Hematopoietic multipotent progenitor cell treated with erythropoietin and hydrocortisone succinate and interleukin-3 and kit ligand, for 15 days (in vitro differentiated cells): ENCODE measurements around the gene VPS35L.
"Not testable (repeated sequence)": the region's sequence is repeated elsewhere in the genome, so short reads cannot be mapped to it uniquely, and the experiment has no call there.

Source experiments
- DNase-seq: peaks from one replicate; pipeline ENCODE4 v3.0.0-alpha.2; 2015; ENCODE audit warnings: low spot score

VPS35L gene

DNA sequence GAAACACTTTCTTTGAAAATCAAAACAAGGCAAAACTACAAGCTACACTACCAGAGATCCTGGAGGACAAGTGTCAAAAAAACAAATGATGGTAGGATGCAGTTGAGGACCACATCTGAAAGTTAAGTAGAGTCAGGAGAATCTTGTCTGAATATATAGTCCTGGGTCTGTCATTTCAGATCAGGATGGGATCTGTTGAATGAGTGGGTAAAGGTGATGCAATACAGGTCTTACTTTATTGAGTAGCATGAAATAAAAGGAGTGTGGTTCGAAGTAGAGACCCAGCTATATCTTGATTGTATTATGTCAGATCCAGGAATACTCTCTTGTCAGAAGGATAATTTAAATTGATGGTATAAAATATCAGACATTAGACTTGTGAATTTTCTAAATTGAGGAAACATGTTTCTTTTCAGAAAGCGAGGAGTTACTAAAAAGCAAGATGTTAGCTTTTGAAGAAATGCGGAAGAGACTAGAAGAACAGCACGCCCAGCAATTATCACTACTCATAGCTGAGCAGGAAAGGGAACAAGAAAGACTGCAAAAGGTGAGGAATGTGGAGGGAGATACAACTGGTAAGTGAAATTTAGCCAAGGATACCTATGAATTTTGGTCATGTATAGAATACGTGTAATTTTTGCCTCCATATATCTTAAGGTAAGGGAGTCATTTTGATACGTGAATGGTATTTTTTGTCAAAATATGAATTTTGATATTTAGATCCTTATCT is 15.1 kb upstream of the VPS35L start:
- no peak for DNase-seq

GRCh38 chr16:19542138-19542821 is 13.2 kb upstream of the VPS35L start:
- DNase-seq = no peak

DNA sequence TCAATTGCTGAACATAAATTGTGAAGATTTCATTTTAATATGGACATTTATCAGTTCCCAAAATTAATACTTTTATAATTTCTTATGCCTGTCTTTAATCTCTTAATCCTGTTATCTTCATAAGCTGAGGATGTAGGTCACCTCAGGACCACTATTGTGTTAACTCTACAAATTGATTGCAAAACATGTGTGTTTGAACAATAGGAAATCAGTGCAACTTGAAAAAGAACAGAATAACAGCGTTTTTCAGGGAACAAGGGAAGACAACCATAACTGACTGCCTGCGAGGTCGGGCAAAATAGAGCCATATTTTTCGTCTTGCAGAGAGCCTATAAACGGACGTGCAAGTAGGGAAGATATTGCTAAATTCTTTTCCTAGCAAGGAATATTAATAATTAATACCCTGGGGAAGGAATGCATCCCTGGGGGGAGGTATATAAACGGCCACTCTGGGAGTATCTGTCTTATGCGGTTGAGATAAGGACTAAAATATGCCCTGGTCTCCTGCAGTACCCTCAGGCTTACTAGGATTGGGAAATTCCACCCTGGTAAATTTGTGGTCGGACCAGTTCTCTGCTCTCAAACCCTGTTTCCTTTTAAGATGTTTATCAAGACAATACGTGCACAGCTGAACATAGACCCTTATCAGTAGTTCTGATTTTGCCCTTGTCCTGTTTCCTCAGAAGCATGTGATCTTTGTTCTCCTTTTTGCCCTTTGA is 12.1 kb upstream of the VPS35L start:
- not testable (repeated sequence) for DNase-seq

- no peak for DNase-seq
Observed at GRCh38 chr16:19548144-19548543, 7.4 kb upstream of the VPS35L start.

DNA sequence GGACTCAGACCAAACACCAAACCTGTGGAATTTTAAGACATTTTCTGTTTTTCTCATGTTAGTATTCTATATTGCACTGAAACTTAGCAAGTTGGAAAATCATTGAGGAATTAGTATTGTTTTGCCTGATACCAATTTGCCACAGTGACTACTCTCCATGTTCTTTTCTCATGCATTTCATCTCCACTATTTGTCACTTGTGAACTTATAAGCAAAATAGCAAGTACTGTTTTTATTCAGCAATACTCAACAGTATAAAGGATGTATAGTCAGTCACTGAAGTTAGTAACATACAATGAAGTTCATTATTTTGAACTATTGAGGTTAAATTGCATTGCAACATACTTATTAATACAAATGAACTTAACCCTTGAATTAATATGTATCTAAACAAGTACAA is 5.8 kb upstream of the VPS35L start:
- no peak for DNase-seq

- DNase-seq = peak; percentile 27
Observed at GRCh38 chr16:19555938-19556771, 652 bp downstream of the VPS35L start.

DNA sequence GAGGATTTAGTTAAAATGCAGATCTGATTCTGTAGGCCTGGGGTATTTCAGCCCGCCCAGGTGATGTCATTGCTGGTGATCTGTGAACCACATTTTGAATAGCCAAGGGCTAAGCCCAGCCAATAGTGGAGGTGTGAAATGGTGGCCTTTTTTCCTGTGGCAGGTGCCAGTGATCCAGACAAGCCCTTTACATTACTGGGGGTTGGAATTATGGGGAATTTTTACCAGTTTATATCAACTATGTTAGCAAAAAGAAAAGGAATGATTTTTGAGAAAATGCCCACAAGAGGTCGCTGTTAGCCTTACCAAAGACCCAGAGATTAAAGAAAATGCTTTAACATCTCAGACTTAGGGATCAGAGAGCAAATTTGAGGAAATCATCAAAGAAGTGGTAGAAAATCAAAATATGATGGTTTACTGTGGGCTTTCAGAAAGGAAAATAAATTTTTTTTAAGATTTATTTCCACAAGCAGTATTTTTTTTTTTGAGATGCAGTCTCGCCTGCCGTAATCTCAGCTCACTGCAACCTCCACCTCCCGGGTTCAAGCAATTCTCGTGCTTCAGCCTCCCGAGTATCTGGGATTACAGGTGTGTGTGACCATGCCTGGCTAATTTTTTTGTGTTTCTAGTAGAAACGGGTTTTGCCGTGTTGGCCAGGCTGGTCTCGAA is 3.9 kb downstream of the VPS35L start:
- DNase-seq = peak; percentile 77

- DNase-seq = no peak
Observed at GRCh38 chr16:19560078-19560477, 4.6 kb downstream of the VPS35L start.

DNA sequence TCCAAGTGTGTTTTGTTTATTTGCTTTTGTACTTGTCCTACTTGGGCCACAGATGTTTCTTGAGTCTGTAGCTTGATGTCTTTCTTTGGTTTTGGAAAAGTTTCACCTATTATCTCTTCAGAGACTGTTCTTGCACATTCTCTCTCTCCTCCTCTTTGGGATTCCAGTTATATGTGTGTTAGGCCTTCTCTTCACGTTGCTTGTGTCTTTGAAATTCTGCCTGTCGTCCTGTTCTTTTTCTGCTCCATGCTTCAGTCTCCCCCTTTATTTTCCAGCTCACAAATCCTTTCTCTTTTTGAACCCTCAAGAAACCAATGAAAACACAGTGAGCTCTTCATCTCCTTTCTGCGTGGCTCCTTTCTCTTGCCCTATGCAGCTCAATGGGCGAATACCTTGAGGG is 7.9 kb downstream of the VPS35L start:
- DNase-seq = no peak

GRCh38 chr16:19566362-19566761 is 10.9 kb downstream of the VPS35L start:
- DNase-seq = no peak

- DNase-seq = no peak
Observed at GRCh38 chr16:19567560-19567959, 12.1 kb downstream of the VPS35L start.

- no peak for DNase-seq
Observed at GRCh38 chr16:19573997-19574396, 18.5 kb downstream of the VPS35L start.

- no peak for DNase-seq
Observed at GRCh38 chr16:19574615-19575014, 19.1 kb downstream of the VPS35L start.

GRCh38 chr16:19578378-19578971 is 23.0 kb downstream of the VPS35L start:
- DNase-seq = no peak

DNA sequence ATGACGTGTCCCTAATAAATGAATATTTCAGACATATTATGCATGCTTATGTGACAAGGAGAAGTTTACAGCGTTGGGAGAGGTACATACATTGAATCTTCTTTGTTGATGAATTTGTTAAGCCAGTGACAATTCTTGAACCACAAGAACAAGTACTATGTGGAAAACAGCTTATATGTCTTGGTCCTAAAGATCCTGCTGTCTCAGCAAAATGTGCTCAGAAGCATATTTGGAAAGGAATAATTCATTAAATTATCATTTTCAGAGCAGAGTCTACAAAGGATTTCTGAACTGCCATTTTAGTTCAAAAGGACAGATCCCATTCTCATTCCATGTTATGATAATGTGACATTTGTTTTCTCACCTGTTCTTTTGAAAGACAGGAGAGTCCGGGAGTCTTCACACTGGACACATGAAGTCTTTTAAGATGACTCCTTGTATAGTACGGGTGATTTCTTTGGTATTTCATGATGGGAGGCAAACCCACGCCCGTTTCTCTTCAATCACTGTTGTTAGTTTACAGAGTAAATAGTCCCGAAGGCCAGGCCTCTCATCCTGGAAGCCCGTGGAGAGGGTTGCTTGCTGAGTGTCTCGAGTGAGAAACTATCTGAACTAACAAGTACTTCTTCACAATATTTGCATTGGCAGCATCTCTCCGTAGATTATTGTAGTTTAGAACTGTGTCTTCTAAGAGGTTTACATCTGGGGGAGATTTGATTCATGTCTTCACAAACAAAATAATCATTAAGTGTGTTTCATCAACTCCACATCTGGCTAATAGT is 26.7 kb downstream of the VPS35L start:
- no peak for DNase-seq

DNA sequence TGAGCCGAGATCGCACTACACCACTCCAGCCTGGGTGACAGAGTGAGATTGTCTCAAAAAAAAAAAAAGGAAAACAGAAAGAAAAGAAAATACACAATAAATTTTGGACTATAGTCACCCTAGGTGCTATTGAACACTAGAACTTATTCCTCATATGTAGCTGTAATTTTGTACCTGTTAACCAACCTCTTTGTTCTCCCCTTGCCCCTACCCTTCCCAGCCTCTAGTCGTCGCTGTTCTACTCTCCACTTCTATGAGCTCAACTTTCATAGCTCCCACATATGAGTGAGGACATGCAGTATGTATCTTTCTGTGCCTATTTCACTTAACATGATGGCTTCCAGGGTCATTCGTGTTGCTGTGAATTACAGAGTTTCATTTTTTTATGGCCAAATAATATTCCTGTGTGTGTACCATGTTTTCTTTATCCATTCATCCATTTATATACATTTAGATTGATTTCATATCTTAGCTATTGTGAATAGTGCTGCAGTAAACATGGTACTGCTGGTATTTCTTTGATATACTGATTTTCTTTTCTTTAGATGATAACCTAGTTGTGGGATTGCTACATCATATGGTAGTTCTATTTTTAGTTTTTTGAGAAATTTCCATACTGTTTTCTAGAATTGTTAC is 28.3 kb downstream of the VPS35L start:
- DNase-seq = peak; percentile 53

GRCh38 chr16:19588661-19589060 is 33.2 kb downstream of the VPS35L start:
- DNase-seq = no peak

DNA sequence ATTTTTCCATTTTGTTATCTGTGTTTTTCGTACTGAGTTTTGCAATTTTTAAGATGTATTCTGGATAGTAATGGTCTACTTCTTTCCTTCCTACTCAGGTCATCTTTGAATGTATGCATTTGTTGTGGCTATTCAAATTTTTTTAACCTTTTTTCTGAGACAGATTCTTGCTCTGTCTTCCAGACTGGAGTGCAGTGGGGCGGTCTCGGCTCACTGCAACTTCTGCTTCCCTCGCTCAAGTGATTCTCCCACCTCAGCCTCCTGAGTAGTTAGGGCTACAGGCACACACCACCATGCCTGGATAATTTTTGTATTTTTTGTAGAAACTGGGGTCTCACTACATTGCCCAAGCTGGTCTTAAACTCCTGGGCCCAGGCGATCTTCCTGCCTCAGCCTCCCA is 33.6 kb downstream of the VPS35L start:
- DNase-seq = no peak

DNA sequence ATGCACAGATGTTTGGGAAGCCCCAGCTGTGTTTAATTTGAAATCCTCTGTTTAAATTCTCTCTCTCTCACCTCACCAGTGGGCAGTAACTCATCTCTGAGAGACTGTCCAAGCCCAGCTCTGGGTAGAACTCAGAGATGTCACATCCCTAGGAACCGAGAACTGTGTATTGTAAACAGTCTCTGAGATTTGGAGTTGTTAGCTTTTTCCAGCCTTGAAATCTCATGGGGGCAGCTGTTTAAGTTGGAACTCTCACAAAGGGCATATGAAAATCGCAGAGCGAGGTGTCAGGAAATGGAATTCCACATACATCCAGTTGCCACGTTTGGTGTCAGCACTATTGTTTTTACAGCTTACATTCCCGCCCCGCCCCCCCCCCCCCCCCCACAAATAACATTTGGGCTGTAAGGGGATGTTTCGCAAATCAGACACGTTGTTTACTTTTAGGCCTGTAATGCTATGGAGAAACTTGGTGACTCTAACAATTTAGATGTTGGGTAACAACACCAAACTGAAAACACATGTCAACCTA is 34.3 kb downstream of the VPS35L start:
- DNase-seq = no peak
